Body of pancreas (tissue), 4 donors: ENCODE measurements around the gene PRDM15.

ENCODE experiments used
- CTCF ChIP-seq, 7 experiments: fragments of 450-650 bp in 4 of 7; fragments of 200-600 bp in 3 of 7; sonication (generic) in 3 of 7; IDR thresholded peaks; one replicate each; pipeline ENCODE4 v1.5.1; 2016 to 2019; ENCODE audit warnings: antibody characterized with exemption in 7 of 7
- POLR2A ChIP-seq, 3 donors: fragments of 450-650 bp; IDR thresholded peaks; one replicate each; pipeline ENCODE4 v1.6.1; 2016; ENCODE audit warnings: antibody characterized with exemption in 3 of 3, mild to moderate bottlenecking in 2 of 3

GRCh38 chr21:41925767-41926116 is 46.6 kb upstream of the PRDM15 start:
- TF ChIP-seq CTCF (IDR thresholded peaks at IDR 0.05) = no peak
- no peak for TF ChIP-seq POLR2A (IDR thresholded peaks at IDR 0.05)
